Fibroblast of the conjunctiva (primary cell): ENCODE measurements around the gene PLXNA4.

ENCODE experiments used
- DNase-seq: peaks from one replicate; pipeline ENCODE4 v3.0.0-alpha.2; 2010; ENCODE audit warnings: low read depth

Gene PLXNA4

GRCh38 chr7:132499487-132499886 is 76.8 kb downstream of the PLXNA4 start:
- no peak for DNase-seq

- no peak for DNase-seq
These were observed 77.2 kb downstream of the PLXNA4 start for GRCh38 chr7:132499065-132499464.

- no peak for DNase-seq
These were observed 78.0 kb downstream of the PLXNA4 start for GRCh38 chr7:132498319-132498718.

- DNase-seq, result no peak
These were observed 79.2 kb downstream of the PLXNA4 start for GRCh38 chr7:132497098-132497497.

- DNase-seq, result no peak
These were observed 80.3 kb downstream of the PLXNA4 start for GRCh38 chr7:132495936-132496335.

GRCh38 chr7:132494474-132494873 is 81.8 kb downstream of the PLXNA4 start:
- no peak for DNase-seq

GRCh38 chr7:132492823-132493445 is 83.3 kb downstream of the PLXNA4 start:
- DNase-seq, result no peak

GRCh38 chr7:132491391-132491945 is 84.8 kb downstream of the PLXNA4 start:
- no peak for DNase-seq

GRCh38 chr7:132490474-132490873 is 85.8 kb downstream of the PLXNA4 start:
- DNase-seq, result no peak

GRCh38 chr7:132489776-132490237 is 86.5 kb downstream of the PLXNA4 start:
- no peak for DNase-seq

GRCh38 chr7:132488634-132489302 is 87.5 kb downstream of the PLXNA4 start:
- DNase-seq, result no peak

- no peak for DNase-seq
These were observed 90.0 kb downstream of the PLXNA4 start for GRCh38 chr7:132486274-132486610.

GRCh38 chr7:132485600-132486273 is 90.5 kb downstream of the PLXNA4 start:
- DNase-seq, result no peak

- DNase-seq, result no peak
These were observed 91.1 kb downstream of the PLXNA4 start for GRCh38 chr7:132485136-132485535.

- DNase-seq, result no peak
These were observed 93.4 kb downstream of the PLXNA4 start for GRCh38 chr7:132482866-132483265.

GRCh38 chr7:132480534-132480933 is 95.7 kb downstream of the PLXNA4 start:
- no peak for DNase-seq

- no peak for DNase-seq
These were observed 99.7 kb downstream of the PLXNA4 start for GRCh38 chr7:132476541-132476940.

GRCh38 chr7:132475669-132476116 is 100.6 kb downstream of the PLXNA4 start:
- no peak for DNase-seq

GRCh38 chr7:132475037-132475668 is 101.1 kb downstream of the PLXNA4 start:
- no peak for DNase-seq

- no peak for DNase-seq
These were observed 103.7 kb downstream of the PLXNA4 start for GRCh38 chr7:132472463-132473120.

- DNase-seq, result no peak
These were observed 104.8 kb downstream of the PLXNA4 start for GRCh38 chr7:132471515-132471914.

- no peak for DNase-seq
These were observed 106.6 kb downstream of the PLXNA4 start for GRCh38 chr7:132469681-132470080.
